GM19035 (cell line): ENCODE measurements around the gene ZNF184.
"Not testable (repeated sequence)": the region's sequence is repeated elsewhere in the genome, so short reads cannot be mapped to it uniquely, and the experiment has no call there.

Experiments used
- ATAC-seq: cut with Tn5 transposase; IDR thresholded peaks from one replicate; pipeline ENCODE4 v1.9.1; 2021; ENCODE audit not compliant: unreplicated experiment

ZNF184 gene

GRCh38 chr6:27426045-27426620 is 46.8 kb downstream of the ZNF184 start:
- no peak for ATAC-seq

GRCh38 chr6:27424851-27425250 is 48.1 kb downstream of the ZNF184 start:
- ATAC-seq: not testable (repeated sequence)

- ATAC-seq: no peak
Observed at GRCh38 chr6:27422651-27423332, 50.1 kb downstream of the ZNF184 start.

GRCh38 chr6:27419363-27419762 is 53.5 kb downstream of the ZNF184 start:
- ATAC-seq: no peak

- ATAC-seq: no peak
Observed at GRCh38 chr6:27415898-27416297, 57.0 kb downstream of the ZNF184 start.

GRCh38 chr6:27414996-27415395 is 57.9 kb downstream of the ZNF184 start:
- ATAC-seq: no peak

GRCh38 chr6:27414300-27414699 is 58.6 kb downstream of the ZNF184 start:
- no peak for ATAC-seq

- no peak for ATAC-seq
Observed at GRCh38 chr6:27407153-27407814, 65.6 kb downstream of the ZNF184 start.

- no peak for ATAC-seq
Observed at GRCh38 chr6:27406085-27406484, 66.8 kb downstream of the ZNF184 start.

- ATAC-seq: no peak
Observed at GRCh38 chr6:27400877-27401642, 71.8 kb downstream of the ZNF184 start.
